ENCODE data around the gene ARHGAP42.

Gene ARHGAP42

DNA sequence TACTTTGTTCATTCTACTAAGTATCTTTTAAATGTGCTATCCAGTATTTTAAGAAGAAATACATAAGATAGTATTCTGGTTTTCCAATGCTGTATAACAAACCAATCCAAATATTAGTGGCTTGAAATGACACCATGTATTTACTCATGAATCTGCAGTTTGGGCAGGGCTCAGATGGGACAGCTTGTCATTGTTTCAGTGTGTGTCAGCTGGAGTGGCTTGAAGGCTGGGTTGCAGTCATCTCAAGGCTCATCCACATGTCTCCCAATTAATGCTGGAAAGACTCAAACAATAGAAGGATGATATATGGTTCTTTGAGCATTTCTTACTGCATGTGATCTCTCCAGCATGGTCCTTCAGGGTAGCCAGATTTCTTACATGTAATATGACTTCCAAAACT is 146.2 kb downstream of the ARHGAP42 start:
- DNase-seq (ENCODE audit: low read depth) = no peak

DNA sequence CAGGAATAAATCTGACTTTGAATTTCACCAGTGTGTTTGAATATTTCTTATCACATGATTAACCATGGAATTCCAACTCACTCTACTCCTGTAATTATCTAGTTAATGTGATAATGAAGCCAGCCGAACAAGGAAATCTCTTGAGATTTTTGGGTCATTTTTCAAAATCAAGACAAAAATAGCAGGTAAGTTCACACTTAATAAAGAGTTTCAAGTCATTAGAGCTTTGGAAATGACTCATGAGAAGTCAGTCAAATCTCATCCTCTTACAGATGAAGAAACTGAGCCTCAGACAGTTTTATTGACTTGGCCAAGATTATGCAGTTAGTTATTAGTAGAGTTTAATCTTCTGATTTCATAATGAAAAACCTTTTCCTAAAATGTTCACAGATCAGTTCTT is 148.8 kb downstream of the ARHGAP42 start:
- no peak for DNase-seq (ENCODE audit: low read depth)

DNA sequence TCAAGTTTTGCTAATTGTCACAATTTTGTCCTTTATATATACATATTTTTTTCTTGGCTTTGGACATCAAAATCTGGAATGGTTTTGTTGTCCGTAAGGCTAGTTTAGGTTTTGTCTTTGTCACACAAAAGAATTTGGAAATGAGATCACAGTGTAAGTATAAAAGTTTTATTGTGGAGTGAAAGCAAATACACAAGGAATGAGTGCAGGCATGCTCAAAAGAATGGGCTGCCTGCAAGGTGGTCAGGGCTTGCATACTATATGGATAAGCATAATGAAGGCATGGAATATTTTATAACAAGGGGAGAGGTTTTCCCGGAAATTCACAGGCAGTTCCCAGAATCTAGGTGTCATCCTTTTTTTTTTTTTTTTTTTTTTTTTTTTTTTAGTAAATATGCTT is 150.2 kb downstream of the ARHGAP42 start:
- no peak for DNase-seq (ENCODE audit: low read depth)

DNA sequence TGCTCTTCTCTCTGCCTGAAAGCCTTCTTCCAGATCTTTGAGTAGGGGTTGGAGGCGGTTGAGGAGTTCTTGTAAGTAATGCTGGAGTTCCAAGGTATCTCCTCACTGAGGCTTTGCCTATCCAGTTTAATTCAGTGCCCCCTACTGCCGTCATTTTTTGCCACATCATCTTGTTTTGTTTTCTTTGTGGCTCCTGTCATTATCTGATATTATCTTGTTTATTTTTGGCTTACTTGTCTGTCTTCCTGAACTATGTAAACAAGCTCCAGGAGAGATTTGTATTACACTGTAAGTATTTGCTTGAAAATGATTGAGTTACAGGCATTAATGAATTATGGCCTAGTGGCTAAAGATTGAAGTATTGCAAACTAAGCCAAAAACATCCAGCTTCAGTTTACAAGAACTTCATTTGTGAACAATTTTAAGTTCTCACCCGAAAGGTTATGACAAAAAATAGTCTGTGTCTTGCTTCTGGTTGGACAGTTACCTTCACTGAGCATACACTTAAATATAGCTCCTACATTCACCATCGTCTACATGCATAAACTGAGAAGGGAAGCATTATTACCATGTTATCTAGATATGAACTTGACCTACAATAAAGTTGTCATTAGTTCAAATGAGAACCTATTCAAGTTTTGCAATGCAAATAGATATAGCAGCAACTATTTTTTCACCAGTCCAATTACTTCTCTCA is 154.8 kb downstream of the ARHGAP42 start:
- DNase-seq (ENCODE audit: low read depth) = no peak

DNA sequence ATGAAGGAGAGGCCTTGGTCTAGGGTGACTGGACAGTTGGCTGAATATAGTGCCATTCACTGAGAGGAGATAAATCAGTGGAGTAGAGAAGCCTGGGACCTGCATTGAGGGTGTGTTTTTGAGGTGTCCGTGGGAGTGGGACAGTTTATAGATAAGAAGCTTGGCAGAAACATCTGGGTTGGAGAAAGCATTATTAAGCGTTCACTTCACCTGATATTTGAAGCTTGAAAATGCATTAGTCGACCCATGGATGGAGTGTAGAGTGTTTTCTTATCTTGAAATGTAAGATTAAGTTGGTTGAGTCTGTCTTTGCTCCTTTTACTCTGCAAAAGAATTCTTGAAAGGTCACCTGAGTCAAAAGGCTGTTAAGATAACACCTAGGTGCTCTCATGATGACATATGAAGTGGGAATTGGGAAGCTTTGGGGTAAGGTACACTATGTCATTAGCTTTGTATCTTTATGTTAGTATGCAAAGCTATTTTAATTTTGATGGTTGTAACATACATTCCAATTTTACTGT is 160.7 kb downstream of the ARHGAP42 start:
- no peak for DNase-seq (ENCODE audit: low read depth)

DNA sequence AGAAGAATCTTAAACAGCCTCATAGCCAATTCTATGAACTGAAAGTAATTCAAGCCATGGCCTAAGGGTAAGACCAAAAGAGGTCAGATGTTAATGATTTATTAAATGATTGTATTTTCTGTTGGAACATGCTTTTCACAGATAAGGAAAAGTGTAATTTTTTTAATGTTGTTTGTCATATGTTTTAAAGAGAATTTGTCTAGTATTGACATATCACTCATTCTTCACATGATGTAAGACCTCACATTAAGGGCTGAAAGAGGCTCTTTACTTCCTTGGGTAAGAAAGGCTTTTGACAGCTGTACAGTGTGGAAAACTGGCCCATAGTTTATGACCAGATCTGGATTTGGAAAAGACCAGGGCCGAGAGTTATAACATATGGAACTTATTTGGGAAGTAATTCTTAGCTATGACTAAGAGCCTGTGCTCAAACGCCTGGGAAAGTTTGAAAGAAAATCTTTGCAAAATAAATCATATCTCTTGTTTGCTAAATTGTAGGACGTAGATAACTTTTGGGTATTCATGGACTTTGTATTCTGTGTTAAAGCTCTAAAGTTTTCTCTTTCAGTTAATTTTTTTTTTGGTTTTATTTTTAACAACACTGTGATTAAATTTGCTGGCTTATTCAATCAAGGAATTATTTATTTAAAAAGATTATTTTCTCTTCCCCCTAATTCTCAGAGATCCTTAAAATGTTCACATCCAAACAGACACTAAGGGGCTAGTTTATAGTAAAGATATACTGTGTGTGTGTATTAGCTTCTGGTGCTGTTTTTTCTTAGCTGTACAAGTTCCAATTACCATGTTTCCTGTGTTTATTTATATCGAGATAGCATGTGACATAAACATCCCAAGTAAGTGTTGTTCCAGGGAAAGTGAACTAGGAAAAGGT is 162.2 kb downstream of the ARHGAP42 start:
- DNase-seq (ENCODE audit: low read depth) = no peak

DNA sequence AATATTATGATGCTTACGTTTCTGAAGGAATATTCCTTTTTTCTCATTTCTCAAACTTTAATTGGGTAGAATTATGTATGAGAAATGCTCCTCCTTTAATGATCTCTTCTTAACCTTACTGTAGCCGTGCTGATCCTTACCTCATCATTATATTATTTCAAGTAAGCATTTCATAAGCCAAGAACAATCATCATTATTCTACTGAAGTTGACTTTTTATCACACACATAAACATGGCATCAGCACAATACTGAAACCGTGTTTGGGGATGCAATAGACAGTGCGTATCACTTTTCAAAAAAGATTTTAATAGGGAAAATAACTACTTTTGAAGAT is 162.8 kb downstream of the ARHGAP42 start:
- DNase-seq (ENCODE audit: low read depth) = no peak

DNA sequence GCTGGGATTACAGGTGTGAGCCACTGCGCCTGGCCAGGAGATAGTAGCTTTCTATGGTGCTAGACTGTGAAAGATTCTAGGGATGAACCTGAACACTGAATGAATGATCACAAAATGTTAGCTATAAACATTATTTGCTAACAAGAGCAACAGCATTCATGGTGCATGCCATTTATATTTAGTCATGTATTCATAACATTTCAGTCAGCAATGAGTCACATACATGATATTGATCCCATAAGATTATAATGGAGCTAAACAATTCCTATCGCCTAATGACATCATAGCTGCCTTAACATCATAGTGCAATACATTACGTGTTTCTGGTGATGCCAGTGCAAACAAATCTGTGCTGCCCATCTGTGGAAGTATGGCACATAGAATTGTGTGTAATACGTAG is 164.1 kb downstream of the ARHGAP42 start:
- no peak for DNase-seq (ENCODE audit: low read depth)

DNA sequence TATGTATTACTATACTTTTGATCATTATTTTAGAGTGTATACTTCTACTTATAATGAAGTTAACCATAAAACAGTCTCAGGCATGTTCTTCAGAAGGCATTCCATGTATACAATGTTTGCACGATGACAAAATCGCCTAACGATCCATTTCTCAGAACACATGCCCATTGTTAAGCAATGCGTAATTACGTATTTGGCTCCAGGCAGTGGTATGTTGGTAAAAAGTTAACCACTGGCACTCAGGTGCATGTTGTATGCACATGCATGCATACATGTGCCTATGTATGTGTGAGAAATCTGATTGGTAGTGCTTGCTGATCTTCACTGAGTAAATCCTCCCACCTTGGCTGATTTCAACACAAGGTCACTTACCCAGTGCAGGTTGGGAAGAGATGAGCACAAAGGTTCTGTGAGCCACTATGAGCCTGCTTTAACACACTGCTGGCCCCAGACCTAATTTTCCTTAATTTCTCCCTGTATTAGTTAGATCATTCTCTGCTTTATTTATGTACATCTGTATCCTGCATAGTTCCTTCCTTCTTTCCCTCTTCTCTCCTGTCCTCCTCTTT is 164.6 kb downstream of the ARHGAP42 start:
- no peak for DNase-seq (ENCODE audit: low read depth)

DNA sequence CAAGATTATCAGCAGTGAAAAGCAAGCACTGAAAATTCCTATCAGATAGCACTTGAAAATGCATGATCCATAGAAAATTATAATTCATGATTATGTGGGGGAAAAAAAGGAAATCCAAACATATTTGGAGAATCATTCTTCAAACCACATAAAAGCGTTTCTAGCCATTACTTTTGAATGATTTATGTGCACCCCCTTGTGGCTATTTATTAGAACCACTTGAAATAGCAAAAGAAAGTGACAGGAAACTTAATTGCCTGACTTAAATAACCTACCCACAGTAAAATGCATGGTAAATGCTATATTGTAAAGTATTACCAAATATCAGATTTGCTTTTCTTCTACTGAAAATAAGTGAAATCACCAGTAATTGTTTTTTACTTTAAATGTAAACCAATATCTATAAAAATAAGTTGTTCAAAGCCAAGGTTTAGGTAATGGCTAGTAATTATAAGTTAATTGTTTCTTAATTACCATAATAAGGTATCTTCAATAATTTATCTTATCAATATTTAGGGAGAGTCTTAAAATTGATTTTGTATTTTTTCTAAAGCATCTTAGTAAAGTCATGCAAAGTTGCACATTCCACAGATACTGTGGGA is 168.5 kb downstream of the ARHGAP42 start:
- no peak for DNase-seq (ENCODE audit: low read depth)

DNA sequence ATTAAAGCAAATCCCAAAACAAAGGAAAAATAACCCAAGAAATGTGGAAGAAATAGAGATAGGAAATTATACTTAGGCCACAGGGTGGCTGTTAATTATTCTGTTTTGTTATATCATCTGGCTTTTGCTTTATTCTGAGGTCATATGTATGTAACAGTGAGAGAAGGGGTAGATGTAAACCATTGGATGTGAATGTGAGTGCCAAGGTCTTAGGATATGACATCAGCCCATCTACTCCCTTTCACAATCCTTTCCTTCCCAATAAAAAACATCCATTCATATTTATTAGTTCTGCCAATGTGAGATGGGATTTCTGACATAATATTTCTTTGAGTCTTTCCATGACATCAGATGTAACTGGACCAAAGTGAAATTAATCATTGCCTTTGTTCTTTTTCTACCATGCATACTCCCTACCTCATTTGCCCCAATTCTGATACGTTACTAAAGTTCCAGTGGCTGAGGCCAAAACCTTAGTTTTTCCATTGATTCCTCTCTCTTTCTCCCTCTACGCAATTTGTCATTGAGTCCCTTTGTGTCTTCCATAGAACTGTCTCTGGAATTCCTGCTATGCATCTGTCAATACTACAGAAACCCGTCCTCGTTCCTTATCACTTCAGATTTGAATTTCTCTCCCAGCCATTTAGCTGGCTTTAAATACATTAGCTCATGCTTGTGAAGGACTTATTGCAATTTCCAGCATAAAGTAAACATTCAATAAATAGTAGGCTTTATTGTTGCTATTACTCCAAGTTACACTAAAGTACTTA is 170.3 kb downstream of the ARHGAP42 start:
- no peak for DNase-seq (ENCODE audit: low read depth)

DNA sequence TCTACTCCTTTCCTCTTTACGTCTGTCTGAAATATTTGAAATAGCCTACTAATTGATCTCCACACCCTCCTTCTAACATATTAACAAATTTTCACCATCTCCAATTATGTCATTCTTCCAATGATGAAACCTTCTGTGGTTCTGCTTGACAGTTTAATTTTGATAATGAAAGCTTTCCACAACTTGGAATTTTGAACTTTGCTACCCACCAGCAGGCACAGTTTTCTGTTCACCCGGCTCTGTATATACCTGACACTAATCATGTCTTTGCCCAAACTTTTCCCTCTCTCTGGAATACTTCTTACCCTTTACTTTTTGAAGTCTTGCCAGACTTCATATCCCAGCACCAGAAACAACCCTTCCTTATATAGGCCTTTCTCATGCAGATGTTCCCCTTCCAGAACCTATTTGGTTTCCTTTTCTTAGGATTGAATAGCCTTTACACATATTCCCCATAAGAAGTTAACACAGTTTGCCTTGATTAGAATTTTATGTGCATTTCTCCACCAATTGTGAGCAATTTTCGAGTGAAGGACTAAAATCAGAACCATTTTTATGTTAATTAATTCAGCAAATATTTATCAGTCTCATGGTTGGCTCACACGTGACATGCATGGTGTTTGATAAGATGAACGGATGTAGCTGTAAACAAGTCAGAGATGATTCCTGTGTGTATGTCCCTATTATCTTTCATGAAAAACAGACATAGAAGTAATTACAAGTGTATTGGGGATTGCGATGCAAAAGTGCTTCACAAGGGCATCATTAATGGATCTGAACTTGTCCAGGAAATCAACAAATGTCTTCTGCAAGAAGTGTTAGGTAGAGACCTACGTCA is 173.4 kb downstream of the ARHGAP42 start:
- DNase-seq (ENCODE audit: low read depth) = no peak

DNA sequence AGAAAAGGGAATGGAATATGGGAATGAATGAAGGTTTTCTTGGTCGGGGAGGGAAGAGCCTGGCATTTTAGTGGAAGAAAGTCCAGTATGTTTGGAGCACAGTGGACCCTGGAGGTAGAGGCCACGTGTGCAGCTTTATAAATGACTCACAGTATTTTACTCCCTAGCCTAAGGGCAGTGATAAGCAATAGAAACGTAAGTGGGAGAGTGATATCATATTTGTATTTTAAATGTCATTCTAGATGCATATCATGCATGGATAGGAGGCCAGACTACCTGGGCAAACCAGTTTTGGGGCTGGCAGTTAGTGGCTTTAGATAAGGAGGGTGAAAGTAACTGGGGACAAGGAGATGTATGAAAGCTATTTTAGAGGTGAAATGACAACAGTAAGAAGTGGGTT is 174.1 kb downstream of the ARHGAP42 start:
- no peak for DNase-seq (ENCODE audit: low read depth)

DNA sequence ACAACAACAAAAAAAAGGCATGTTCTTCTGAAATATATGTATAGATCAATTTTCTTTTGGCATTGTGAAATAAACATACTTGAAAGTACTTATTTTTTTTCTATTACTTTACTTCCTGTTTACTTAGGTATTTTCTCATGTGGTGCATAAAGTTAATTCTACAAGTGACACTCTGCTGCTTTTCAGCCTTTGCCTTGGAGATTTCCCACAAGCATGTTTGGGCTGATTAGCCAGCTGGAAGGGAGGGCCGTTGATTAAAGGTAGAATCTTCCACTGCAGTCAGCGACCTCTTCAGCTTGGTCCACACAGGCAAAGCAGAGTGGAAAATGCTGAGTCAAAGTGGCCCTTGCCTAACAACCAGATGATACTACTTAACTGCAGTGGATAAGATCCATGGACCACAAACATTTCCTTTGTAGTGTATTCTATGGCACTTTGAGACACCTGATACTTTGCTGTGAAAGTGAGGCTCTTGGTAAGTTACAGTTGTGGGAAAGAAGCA is 176.0 kb downstream of the ARHGAP42 start:
- no peak for DNase-seq (ENCODE audit: low read depth)

DNA sequence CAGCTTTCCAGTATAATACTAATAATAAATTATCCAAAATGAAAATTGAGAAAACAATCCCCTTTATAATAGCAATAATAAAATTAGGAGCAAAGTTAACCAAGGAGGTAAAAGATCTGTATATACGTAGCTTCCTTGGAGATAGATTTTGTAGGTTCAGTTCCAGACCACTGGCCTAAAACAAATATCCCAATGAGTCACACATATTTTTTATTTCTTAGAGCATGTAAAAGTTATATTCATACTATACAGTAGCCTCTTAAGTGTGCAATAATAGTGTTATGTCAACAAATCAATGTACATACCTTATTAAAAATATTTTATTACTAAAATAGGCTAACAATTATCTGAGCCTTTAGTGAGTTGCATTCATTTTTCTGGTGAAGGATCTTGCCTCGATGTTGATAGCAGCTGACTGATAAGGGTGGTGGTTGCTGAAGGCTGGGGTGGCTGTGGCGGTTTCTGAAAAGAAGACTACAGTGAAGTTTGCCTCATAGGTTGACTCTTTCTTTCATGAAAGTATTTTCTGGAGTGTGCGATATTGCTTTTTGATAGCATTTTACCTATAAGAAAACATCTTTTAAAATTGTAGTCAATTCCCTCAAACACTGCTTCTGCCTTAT is 178.5 kb downstream of the ARHGAP42 start:
- DNase-seq (ENCODE audit: low read depth) = no peak

DNA sequence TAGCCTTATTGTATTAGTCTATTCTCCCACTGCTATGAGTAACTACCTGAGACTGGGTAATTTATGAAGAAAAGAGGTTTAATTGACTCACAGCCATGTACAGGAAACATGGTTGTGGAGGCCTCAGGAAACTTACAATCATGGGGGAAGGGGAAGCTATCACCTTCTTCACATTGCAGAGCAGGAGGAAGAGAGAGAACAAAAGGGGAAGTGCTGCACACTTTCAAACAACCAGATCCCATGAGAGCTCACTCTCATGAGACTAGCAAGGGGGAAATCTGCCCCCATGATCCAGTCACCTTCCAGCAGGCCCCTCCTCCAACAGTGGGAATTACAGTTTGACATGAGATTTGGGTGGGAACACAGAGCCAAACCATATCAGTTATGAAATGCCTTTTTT is 179.4 kb downstream of the ARHGAP42 start:
- no peak for DNase-seq (ENCODE audit: low read depth)

DNA sequence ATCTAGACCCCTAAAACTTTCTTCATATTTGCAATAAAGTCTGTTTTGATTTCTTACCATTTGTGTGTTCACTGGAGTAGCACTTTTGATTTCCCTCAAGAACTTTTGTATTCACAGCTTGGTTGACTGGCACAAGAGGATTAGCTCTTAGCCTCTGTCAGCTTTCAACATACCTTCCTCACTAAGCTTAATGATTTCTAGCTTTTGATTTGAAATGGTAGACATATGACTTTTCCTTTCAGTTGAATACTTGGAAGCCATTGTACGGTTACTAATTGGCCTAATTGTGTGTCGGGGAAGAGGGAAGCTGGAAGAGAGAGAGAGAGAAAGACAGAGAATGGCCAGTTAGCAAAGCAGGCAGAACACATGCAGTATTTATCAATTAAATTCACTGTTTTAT is 180.5 kb downstream of the ARHGAP42 start:
- no peak for DNase-seq (ENCODE audit: low read depth)

DNA sequence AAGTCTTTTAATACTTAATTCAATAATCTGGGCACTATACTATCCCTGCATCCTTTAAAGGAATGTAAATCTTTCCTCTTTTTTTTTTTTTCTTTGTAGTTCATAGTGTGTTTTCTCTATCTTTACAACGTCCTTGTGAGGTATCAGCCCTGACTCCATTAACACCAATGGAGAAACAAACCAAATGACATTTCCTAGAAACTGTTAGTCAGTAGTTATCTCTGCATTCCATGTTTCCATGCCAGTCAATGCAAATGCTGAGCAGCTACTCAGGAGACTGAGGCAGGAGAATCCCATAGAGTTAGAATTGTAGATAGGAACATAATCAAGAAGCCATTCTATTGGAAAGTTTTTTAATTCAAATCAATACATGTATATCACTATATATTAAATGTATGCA is 182.2 kb downstream of the ARHGAP42 start:
- DNase-seq (ENCODE audit: low read depth) = no peak

DNA sequence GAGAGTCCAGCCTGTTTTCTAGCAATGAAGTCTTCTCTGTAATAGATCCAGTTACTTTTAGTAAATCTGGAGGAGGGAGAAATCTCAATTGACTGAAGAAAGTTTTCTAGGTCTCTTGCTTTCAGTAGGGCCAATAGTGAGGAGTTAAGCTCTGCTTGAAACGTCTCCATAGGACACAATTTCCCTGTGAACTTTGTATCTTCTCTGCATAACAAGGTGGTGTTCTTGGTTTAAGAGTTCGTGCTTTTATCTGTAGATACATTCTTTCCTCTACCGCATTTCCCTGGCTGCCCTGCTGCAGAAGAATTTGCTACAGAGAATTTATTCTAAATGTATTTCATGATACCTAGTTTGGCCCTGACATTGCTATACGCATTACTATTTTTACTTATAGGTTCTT is 183.1 kb downstream of the ARHGAP42 start:
- no peak for DNase-seq (ENCODE audit: low read depth)
